Right atrium auricular region (tissue), 2 donors: ENCODE data around the gene RALBP1. TPM values are rescaled to one million over a fixed set of nuclear protein-coding genes. Genes with fewer than 3 reads are reported as not detected.

Experiments
- DNase-seq: peaks from one replicate; pipeline ENCODE4 v3.0.0-alpha.2; 2019; ENCODE audit warnings: low spot score
- H3K27ac ChIP-seq, 2 donors: fragments of 200-600 bp; sonication (generic); 1 replicate in 1 of 2; 2 replicates in 1 of 2; pipeline ENCODE4 v1.5.1; 2016 to 2019
- H3K27me3 ChIP-seq, 2 donors: fragments of 200-600 bp; sonication (generic); one replicate each; pipeline versions ENCODE4 v1.5.1 to v1.6.0; 2017 to 2019
- H3K36me3 ChIP-seq: fragments of 200-600 bp; sonication (generic); one replicate; pipeline ENCODE4 v1.5.1; 2016
- H3K4me1 ChIP-seq, 2 donors: fragments of 200-600 bp; sonication (generic); one replicate each; pipeline versions ENCODE4 v1.5.1 to v1.6.0; 2017 to 2019
- H3K4me3 ChIP-seq, 2 donors: fragments of 200-600 bp; sonication (generic); 1 replicate in 1 of 2; 2 replicates in 1 of 2; pipeline ENCODE4 v1.5.1; 2017 to 2019; ENCODE audit warnings: mild to moderate bottlenecking in 1 of 2, moderate library complexity in 1 of 2
- H3K9me3 ChIP-seq, 2 donors: fragments of 200-600 bp; sonication (generic); one replicate each; pipeline ENCODE4 v1.5.1; 2019
- CTCF ChIP-seq, 2 donors: fragments of 200-600 bp; sonication (generic); IDR thresholded peaks; one replicate each; pipeline ENCODE4 v1.5.1; 2019; ENCODE audit warnings: antibody characterized with exemption in 2 of 2
- total RNA-seq, 2 donors: library from RNA; depleted of rRNA; stranded (reverse); fragments of >200 nt; gene quantifications; one replicate each; pipeline ENCODE4 v1.1.0, GENCODE V29; 2016

RALBP1 gene
- total RNA-seq, 2 donors from 2014 or later, result 58.7 to 62.5 TPM

DNA sequence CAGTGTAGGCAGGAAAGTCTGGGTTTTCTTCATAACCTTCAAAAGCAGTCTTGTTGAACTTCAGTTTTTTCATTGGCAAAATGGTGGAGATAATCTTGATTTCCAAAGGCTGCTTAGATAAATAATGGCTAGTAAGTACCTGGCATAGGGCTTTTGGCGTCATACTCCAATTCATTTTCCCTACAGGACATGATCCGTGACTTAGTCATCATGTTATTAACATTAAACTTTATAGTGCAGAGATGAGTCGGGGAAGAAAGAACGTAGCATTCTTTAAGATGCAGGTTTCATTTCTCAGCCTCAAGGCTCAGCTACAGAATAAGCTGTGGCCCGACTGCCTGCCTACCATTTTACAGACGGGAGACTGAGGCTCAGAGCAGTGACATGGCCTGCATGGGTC, 64.0 kb downstream of the RALBP1 start:
- no peak overlapping the region for H3K4me3 ChIP-seq
- H3K9me3 ChIP-seq, result no peaks in the 10 kb centered on the region
- H3K4me1 ChIP-seq, result peaks cover 0 to 4% of the 10 kb centered on the region in 2 donors
- TF ChIP-seq CTCF (IDR thresholded peaks at IDR 0.05), result no peak
- no peaks in the 10 kb centered on the region for H3K27me3 ChIP-seq
- no peak overlapping the region for H3K27ac ChIP-seq
- peaks cover 42% of the 10 kb centered on the region for H3K36me3 ChIP-seq
- no peak for DNase-seq

- peaks cover 0 to 4% of the 10 kb centered on the region in 2 donors for H3K4me1 ChIP-seq
- H3K27me3 ChIP-seq, result no peaks in the 10 kb centered on the region
- H3K27ac ChIP-seq, result no peak overlapping the region
- peaks cover 37% of the 10 kb centered on the region for H3K36me3 ChIP-seq
- no peaks in the 10 kb centered on the region for H3K9me3 ChIP-seq
- no peak overlapping the region for H3K4me3 ChIP-seq
- no peak for DNase-seq
- TF ChIP-seq CTCF (IDR thresholded peaks at IDR 0.05), result no peak
Observed at GRCh38 chr18:9539938-9540337, 64.6 kb downstream of the RALBP1 start.

DNA sequence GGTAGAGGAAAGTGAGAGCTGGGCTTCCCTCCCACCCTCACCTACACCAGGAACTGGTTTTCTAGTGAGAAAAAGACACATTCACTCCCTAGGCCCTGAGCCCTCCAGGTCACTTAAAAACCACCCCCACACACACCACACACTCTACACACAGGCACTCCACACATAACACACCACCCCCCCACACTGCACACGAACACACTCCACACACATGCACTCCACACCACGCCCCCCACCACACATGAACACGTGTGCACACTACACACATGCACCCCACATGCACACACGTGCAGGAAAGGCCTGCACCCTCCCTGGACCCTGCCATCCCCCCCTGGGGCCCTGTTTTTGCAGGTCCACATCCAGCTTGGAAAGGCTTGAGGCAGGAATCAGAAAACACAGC, 67.6 kb downstream of the RALBP1 start:
- H3K9me3 ChIP-seq, result no peaks in the 10 kb centered on the region
- H3K4me1 ChIP-seq, result no peaks in the 10 kb centered on the region
- no peak for TF ChIP-seq CTCF (IDR thresholded peaks at IDR 0.05)
- H3K36me3 ChIP-seq, result peaks cover 42% of the 10 kb centered on the region
- no peak overlapping the region for H3K4me3 ChIP-seq
- H3K27ac ChIP-seq, result no peak overlapping the region
- DNase-seq, result no peak
- no peaks in the 10 kb centered on the region for H3K27me3 ChIP-seq

- no peaks in the 10 kb centered on the region for H3K9me3 ChIP-seq
Observed at GRCh38 chr18:9545029-9545428, 69.7 kb downstream of the RALBP1 start.

DNA sequence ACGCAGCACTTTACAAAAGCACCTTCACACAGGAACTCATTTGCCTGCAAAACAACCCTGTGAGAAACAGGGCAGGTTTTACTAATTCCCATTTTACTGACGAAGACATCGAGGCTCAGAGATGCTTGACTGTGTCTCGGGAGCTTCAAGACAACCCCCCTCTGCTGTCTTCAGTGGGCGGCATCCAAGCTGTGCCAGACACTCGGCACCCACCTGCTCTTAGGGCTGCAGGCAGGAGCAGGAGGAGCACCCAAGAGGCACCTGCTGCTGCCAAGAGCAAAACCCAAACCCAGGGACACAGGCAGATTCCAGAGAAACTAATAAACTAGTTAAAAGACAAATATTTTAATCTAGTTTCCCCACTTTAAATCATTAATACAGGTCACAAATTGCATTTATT, 71.2 kb downstream of the RALBP1 start:
- Histone ChIP-seq H3K27ac (no peak overlapping the region), H3K4me1 (no peaks in the 10 kb centered on the region), H3K27me3 (no peaks in the 10 kb centered on the region), H3K9me3 (no peaks in the 10 kb centered on the region), H3K36me3 (peaks cover 59% of the 10 kb centered on the region), H3K4me3 (no peak overlapping the region)
- TF ChIP-seq CTCF (IDR thresholded peaks at IDR 0.05), result no peak
- DNase-seq, result no peak

More at GRCh38 chr18:9545029-9545428, 69.7 kb downstream of the RALBP1 start:
- H3K4me1 ChIP-seq, result no peaks in the 10 kb centered on the region
- H3K27ac ChIP-seq, result no peak overlapping the region
- DNase-seq, result no peak
- H3K4me3 ChIP-seq, result no peak overlapping the region
- TF ChIP-seq CTCF (IDR thresholded peaks at IDR 0.05), result no peak
- H3K27me3 ChIP-seq, result no peaks in the 10 kb centered on the region
- H3K36me3 ChIP-seq, result peaks cover 51% of the 10 kb centered on the region

DNA sequence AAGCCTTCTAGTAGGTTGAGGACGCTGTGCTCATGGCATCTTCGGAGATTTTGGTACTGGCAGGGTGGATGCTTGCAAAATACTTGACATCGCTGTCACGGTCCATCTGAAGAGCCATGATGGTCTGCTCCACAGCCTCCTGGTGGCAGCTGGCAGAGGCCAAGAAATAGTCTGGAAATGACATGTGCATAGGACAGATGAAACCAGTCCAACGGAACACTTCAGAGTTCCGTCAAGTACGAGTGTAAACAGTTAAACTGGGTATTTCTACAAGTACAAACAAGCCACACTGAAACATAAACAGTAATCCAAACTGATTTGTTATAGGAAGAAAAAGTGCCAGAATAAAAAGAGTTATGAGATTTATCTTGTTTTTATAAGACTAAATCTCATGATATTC, 72.5 kb downstream of the RALBP1 start:
- DNase-seq, result no peak
- H3K36me3 ChIP-seq, result peaks cover 65% of the 10 kb centered on the region

More for the DNA sequence above, 72.5 kb downstream of the RALBP1 start:
- Histone ChIP-seq H3K9me3 (no peaks in the 10 kb centered on the region), H3K27me3 (no peaks in the 10 kb centered on the region), H3K4me3 (no peak overlapping the region), H3K4me1 (no peaks in the 10 kb centered on the region), H3K27ac (no peak overlapping the region)
- TF ChIP-seq CTCF (IDR thresholded peaks at IDR 0.05), result no peak
